Stimulated activated naive CD8-positive, alpha-beta T cell treated with anti-CD3 and anti-CD28 coated beads, Interleukin-15, amount 100 ng/mL, for 72 hours (primary cell): ENCODE results near the gene HIBADH.
"Not testable (repeated sequence)": the region's sequence is repeated elsewhere in the genome, so short reads cannot be mapped to it uniquely, and the experiment has no call there.

ENCODE experiments used
- ATAC-seq: fragments of 150-1000 bp; cut with Tn5 transposase; 2 replicates; pipeline ENCODE4 v1.10.0; 2021; ENCODE audit warnings: mild to moderate bottlenecking, moderate library complexity
- DNase-seq, 2 donors: peaks; one replicate each; pipeline ENCODE4 v3.0.0; 2021 to 2022
- H3K27ac Mint-ChIP-seq, 2 donors: one replicate each; pipeline ENCODE4 v1.8.0; 2022; ENCODE audit warnings: mild to moderate bottlenecking in 2 of 2, mixed read lengths in 2 of 2, moderate library complexity in 2 of 2
- H3K27me3 Mint-ChIP-seq: one replicate; pipeline ENCODE4 v1.8.0; 2022; ENCODE audit warnings: mixed read lengths
- H3K4me1 Mint-ChIP-seq: one replicate; pipeline ENCODE4 v1.8.0; 2022; ENCODE audit warnings: mild to moderate bottlenecking, mixed read lengths
- H3K4me3 Mint-ChIP-seq, 2 donors: one replicate each; pipeline ENCODE4 v1.8.0; 2022; ENCODE audit warnings: mild to moderate bottlenecking in 2 of 2, mixed read lengths in 2 of 2, moderate library complexity in 1 of 2
- H3K9me3 Mint-ChIP-seq, 2 donors: one replicate each; pipeline ENCODE4 v1.8.0; 2022; ENCODE audit warnings: mixed read lengths in 2 of 2

The HIBADH gene

GRCh38 chr7:27603813-27604212 lies 58.9 kb downstream of the HIBADH start:
- H3K4me3 Mint-ChIP-seq, result no peak overlapping the region
- no peak for ATAC-seq
- H3K27ac Mint-ChIP-seq, result no peak overlapping the region
- H3K9me3 Mint-ChIP-seq, result no peaks in the 10 kb centered on the region
- DNase-seq, result no peak
- no peaks in the 10 kb centered on the region for H3K27me3 Mint-ChIP-seq
- no peaks in the 10 kb centered on the region for H3K4me1 Mint-ChIP-seq

DNA sequence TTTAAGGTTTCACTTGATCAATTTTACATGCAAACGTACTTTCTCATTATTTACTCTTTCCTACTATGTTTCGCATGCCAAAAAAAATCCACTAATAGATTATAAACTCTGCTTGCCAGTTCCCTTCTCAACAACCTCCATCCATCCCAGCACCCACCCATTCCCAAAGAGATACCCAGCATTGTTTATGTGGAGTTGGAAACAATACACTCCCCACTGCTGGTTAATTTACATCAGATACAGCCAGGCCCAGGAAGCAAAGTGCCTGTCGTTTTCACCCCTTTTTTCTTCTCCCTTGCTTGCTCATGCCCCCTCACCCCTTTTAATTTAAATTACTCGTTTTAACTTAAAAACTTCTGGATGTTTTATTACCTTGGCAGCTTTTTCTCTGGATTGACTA lies 59.9 kb downstream of the HIBADH start:
- Mint-ChIP-seq H3K9me3 (no peaks in the 10 kb centered on the region), H3K27me3 (no peaks in the 10 kb centered on the region), H3K27ac (no peak overlapping the region), H3K4me3 (no peak overlapping the region), H3K4me1 (no peaks in the 10 kb centered on the region)
- no peak for ATAC-seq
- no peak for DNase-seq

DNA sequence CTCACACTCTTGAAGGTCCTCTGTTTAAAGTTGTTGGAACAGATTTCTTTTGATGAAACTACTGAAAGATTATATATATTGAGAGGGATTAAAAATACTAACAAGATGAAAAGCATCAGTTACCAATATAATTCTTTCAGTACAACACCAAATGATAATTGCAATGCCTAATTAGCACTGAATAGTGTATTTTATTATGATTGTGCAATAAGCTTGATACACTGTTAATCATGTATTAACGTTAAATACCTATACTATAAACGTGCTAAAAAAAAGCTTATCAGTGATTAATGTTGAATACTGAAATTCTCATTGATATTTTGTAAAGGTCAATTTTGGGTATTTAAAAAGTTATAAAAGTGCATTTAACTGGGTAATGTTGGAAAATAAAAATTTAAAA lies 61.5 kb downstream of the HIBADH start:
- Mint-ChIP-seq H3K4me3 (no peak overlapping the region), H3K27ac (no peak overlapping the region), H3K9me3 (no peaks in the 10 kb centered on the region), H3K27me3 (no peaks in the 10 kb centered on the region), H3K4me1 (no peaks in the 10 kb centered on the region)
- DNase-seq (no peak), ATAC-seq (no peak)

GRCh38 chr7:27600247-27600646 lies 62.4 kb downstream of the HIBADH start:
- ATAC-seq (no peak), DNase-seq (no peak)
- H3K27ac Mint-ChIP-seq, result no peak overlapping the region
- H3K4me1 Mint-ChIP-seq, result no peaks in the 10 kb centered on the region
- H3K4me3 Mint-ChIP-seq, result no peak overlapping the region
- H3K27me3 Mint-ChIP-seq, result no peaks in the 10 kb centered on the region
- H3K9me3 Mint-ChIP-seq, result no peaks in the 10 kb centered on the region

DNA sequence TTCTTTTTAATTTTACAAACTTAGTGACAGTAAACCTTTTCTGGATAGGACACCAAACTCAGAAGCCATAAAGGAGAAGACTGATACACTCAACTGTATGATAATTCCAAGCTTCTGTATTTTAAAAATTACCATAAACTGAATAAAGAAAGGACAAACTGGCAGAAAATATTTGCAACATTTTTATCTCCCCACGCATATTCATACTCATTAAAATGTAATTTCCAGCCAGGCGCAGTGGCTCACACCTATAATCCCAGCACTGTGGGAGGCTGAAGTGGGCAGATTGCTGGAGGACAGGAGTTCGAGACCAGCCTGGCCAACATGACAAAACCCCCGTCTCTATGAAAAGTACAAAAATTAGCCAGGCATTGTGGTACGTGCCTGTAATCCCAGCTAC lies 67.7 kb downstream of the HIBADH start:
- H3K4me1 Mint-ChIP-seq, result peaks cover 3% of the 10 kb centered on the region

GRCh38 chr7:27593226-27593625 lies 69.5 kb downstream of the HIBADH start:
- no peak overlapping the region for H3K4me3 Mint-ChIP-seq
- no peaks in the 10 kb centered on the region for H3K9me3 Mint-ChIP-seq
- H3K27ac Mint-ChIP-seq, result no peak overlapping the region
- ATAC-seq, result no peak
- no peaks in the 10 kb centered on the region for H3K27me3 Mint-ChIP-seq
- no peak for DNase-seq
- peaks cover 7% of the 10 kb centered on the region for H3K4me1 Mint-ChIP-seq

More for the DNA sequence above, 67.7 kb downstream of the HIBADH start:
- H3K4me3 Mint-ChIP-seq, result no peak overlapping the region
- no peak for DNase-seq
- H3K27me3 Mint-ChIP-seq, result no peaks in the 10 kb centered on the region
- no peaks in the 10 kb centered on the region for H3K9me3 Mint-ChIP-seq
- no peak for ATAC-seq
- H3K27ac Mint-ChIP-seq, result no peak overlapping the region

GRCh38 chr7:27590416-27590815 lies 72.3 kb downstream of the HIBADH start:
- no peak for DNase-seq
- Mint-ChIP-seq H3K9me3 (no peaks in the 10 kb centered on the region), H3K4me1 (peaks cover 7% of the 10 kb centered on the region), H3K27ac (no peak overlapping the region), H3K27me3 (no peaks in the 10 kb centered on the region), H3K4me3 (no peak overlapping the region)
- ATAC-seq, result no peak

DNA sequence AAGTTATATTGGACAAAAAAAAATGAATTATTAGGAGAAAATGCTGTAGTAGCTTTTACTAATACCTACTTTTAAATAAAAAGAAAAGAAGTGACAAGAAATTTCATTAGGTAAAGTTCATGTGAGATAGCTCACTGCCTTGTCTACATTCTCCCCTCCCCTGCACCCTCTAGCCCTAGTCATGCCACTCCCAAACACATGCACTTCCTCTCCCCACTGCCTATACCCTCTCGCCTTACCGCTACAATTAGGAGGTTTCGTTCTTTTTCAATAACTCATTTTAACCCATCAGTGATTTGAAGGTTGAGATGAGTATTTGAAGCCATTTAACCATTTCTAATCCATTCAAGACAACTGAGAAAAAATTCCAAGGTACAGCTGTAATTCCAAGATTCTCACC lies 75.3 kb downstream of the HIBADH start:
- DNase-seq, result no peak
- Mint-ChIP-seq H3K4me3 (no peak overlapping the region), H3K27me3 (no peaks in the 10 kb centered on the region), H3K4me1 (peaks cover 7% of the 10 kb centered on the region), H3K9me3 (no peaks in the 10 kb centered on the region), H3K27ac (no peak overlapping the region)
- no peak for ATAC-seq

GRCh38 chr7:27586825-27587224 lies 75.9 kb downstream of the HIBADH start:
- no peak for DNase-seq
- Mint-ChIP-seq H3K9me3 (no peaks in the 10 kb centered on the region), H3K4me1 (peaks cover 7% of the 10 kb centered on the region), H3K27ac (no peak overlapping the region), H3K4me3 (no peak overlapping the region), H3K27me3 (no peaks in the 10 kb centered on the region)
- ATAC-seq, result no peak

DNA sequence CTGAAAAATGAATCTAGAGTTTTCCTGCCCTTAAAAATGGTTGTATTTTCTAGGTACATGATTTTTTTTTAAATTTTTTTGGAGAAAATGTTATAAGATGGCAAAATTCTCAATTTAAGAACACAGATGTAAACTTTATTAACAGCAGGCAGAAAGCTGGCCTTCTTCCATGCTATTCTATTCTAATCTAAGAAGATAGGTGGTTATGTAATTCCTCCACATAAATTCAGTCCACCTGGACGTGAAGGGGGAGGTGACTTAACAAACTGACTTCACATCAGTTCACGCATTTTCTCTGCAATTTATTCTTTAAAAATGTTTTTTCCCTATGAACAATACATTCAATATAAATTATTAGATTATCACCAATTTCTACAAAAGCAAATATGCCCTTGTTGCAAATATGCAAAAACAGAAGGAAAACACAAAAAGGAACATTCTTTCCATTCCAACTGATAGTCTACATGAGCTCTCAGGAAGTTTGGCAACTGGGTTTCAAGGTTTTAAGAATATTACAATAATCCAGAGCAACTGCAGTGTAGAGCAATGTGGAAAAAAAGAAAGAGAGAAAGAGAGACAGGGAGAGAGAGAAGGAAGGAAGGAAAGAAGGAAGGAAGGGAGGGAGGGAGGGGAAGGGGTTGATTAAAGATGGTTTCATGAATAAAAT lies 76.8 kb downstream of the HIBADH start:
- H3K27ac Mint-ChIP-seq, result no peak overlapping the region
- no peaks in the 10 kb centered on the region for H3K27me3 Mint-ChIP-seq

DNA sequence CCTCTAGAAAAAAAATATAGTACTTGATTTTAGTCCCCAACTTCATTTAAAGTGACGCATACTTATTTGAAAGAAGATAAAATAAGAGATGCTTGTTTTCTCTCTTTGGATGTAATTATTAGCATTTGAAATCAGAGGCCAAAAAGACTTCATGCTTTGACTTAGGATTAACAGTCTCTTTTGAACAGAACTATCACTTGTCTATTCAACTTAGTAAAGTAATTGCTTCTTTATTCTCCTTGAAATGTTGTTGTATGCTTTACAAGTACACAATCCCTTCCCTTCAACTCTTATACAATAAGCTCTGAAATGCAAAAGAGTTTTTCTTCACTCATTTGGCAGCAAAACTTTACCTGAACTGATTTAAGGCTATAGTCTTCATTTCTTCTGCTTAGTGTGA lies 80.8 kb downstream of the HIBADH start:
- H3K27ac Mint-ChIP-seq, result no peak overlapping the region
- H3K27me3 Mint-ChIP-seq, result no peaks in the 10 kb centered on the region
- ATAC-seq (no peak), DNase-seq (no peak)
- no peak overlapping the region for H3K4me3 Mint-ChIP-seq
- H3K9me3 Mint-ChIP-seq, result no peaks in the 10 kb centered on the region
- no peaks in the 10 kb centered on the region for H3K4me1 Mint-ChIP-seq

More for the DNA sequence above, 76.8 kb downstream of the HIBADH start:
- H3K4me3 Mint-ChIP-seq, result no peak overlapping the region
- ATAC-seq (no peak), DNase-seq (no peak)
- H3K9me3 Mint-ChIP-seq, result no peaks in the 10 kb centered on the region
- H3K4me1 Mint-ChIP-seq, result peaks cover 7% of the 10 kb centered on the region

- no peaks in the 10 kb centered on the region for H3K9me3 Mint-ChIP-seq
- ATAC-seq (no peak), DNase-seq (no peak)
- H3K4me1 Mint-ChIP-seq, result no peaks in the 10 kb centered on the region
- no peaks in the 10 kb centered on the region for H3K27me3 Mint-ChIP-seq
- no peak overlapping the region for H3K4me3 Mint-ChIP-seq
- H3K27ac Mint-ChIP-seq, result no peak overlapping the region
These were observed 81.6 kb downstream of the HIBADH start for GRCh38 chr7:27581119-27581518.

- DNase-seq (no peak), ATAC-seq (no peak)
- no peak overlapping the region for H3K27ac Mint-ChIP-seq
- no peak overlapping the region for H3K4me3 Mint-ChIP-seq
- no peaks in the 10 kb centered on the region for H3K9me3 Mint-ChIP-seq
- no peaks in the 10 kb centered on the region for H3K4me1 Mint-ChIP-seq
- no peaks in the 10 kb centered on the region for H3K27me3 Mint-ChIP-seq
These were observed 83.1 kb downstream of the HIBADH start for GRCh38 chr7:27579565-27579964.

- H3K4me3 Mint-ChIP-seq, H3K27me3 Mint-ChIP-seq: not testable (repeated sequence)
These were observed 84.5 kb downstream of the HIBADH start for GRCh38 chr7:27578169-27578568.

GRCh38 chr7:27576360-27576944 lies 86.2 kb downstream of the HIBADH start:
- ATAC-seq (no peak), DNase-seq (no peak)
- Mint-ChIP-seq H3K4me1 (no peaks in the 10 kb centered on the region), H3K27me3 (no peaks in the 10 kb centered on the region), H3K4me3 (no peak overlapping the region), H3K27ac (no peak overlapping the region), H3K9me3 (no peaks in the 10 kb centered on the region)

More at GRCh38 chr7:27578169-27578568, 84.5 kb downstream of the HIBADH start:
- not testable (repeated sequence) for H3K4me1 Mint-ChIP-seq, DNase-seq, ATAC-seq, H3K9me3 Mint-ChIP-seq, H3K27ac Mint-ChIP-seq

- DNase-seq (no peak), ATAC-seq (no peak)
- Mint-ChIP-seq H3K9me3 (no peaks in the 10 kb centered on the region), H3K27me3 (no peaks in the 10 kb centered on the region), H3K4me3 (no peak overlapping the region), H3K4me1 (no peaks in the 10 kb centered on the region), H3K27ac (no peak overlapping the region)
These were observed 87.1 kb downstream of the HIBADH start for GRCh38 chr7:27575613-27576012.

DNA sequence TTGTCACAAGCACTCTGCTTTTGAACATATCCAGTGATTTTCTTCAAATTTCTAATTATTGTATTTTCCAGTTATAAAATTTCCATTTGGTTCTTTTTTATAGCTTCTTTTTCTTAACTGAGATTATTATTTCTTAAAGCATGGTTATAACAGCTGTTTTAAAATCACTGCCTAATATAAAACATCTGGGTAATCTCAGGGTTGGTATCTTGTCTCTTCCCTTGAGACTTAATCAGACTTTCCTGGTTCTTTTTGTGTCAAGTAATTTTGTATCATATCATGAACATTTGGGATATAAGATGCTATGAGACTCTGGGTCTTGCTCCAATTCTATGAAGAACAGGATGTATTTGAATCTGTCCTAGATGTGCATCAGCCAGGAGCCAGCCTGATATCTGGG lies 93.6 kb downstream of the HIBADH start:
- H3K4me1 Mint-ChIP-seq, result no peaks in the 10 kb centered on the region
- no peak for DNase-seq
- ATAC-seq, result no peak
- H3K9me3 Mint-ChIP-seq, result peaks cover 14 to 16% of the 10 kb centered on the region in 2 donors
- no peak overlapping the region for H3K4me3 Mint-ChIP-seq
- no peak overlapping the region for H3K27ac Mint-ChIP-seq
- no peaks in the 10 kb centered on the region for H3K27me3 Mint-ChIP-seq
